Measurements from ENCODE around the gene KCNH3. TPM values are rescaled to one million over a fixed set of nuclear protein-coding genes. Genes with fewer than 3 reads are reported as not detected.

Gene KCNH3
- total and polyA plus RNA-seq, 4 donors, result 0.07 to 0.24 (median 0.19) TPM; not detected in 1

DNA sequence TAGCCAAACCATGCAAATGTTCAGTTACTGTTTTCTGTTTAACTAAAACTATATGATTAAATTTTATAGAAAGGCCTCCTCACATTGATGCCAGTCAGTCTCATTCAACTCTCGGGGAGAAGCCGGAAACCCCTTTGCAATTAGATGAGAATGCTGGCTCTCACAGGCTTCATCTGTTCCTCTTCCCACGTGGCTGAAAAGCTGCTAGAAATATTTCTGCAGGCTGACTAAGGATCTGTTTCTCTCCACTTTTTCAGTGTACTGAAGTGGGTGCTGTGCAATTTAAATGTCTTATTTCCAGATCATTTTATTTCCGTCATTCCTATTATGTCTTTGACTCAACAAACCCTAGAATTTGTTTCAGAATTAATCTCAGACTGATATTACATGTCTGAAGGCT lies 17.4 kb upstream of the KCNH3 start:
- no peak overlapping the region for H3K27ac ChIP-seq (ENCODE audit: low read depth in 1 of 2, low read length in 2 of 2)
- peaks cover 0 to 3% (median under 1%) of the 10 kb centered on the region in 4 donors for H3K4me1 ChIP-seq (ENCODE audit: control insufficient read depth in 4 of 4, insufficient read depth in 4 of 4, low read length in 3 of 4)
- 94% methylated on average over 4 of the region's 4 CpGs for WGBS
- no peak for DNase-seq (ENCODE audit: low spot score)
- no peaks in the 10 kb centered on the region for H3K9me3 ChIP-seq (ENCODE audit: control insufficient read depth in 4 of 4, low read length in 3 of 4)
- no peaks in the 10 kb centered on the region for H3K27me3 ChIP-seq (ENCODE audit: control insufficient read depth in 4 of 4, insufficient read depth in 4 of 4, low read length in 3 of 4)
- no peak overlapping the region for H3K9ac ChIP-seq (ENCODE audit: low read depth in 1 of 2, low read length in 2 of 2)
- H3K36me3 ChIP-seq (ENCODE audit: control insufficient read depth in 4 of 4, insufficient read depth in 3 of 4, low read depth in 1 of 4, low read length in 3 of 4), result peaks cover 2 to 14% (median 5%) of the 10 kb centered on the region in 4 donors
- H3K4me3 ChIP-seq (ENCODE audit: low read depth in 1 of 3, low read length in 3 of 3), result no peak overlapping the region
- TF ChIP-seq, protein P1, sequence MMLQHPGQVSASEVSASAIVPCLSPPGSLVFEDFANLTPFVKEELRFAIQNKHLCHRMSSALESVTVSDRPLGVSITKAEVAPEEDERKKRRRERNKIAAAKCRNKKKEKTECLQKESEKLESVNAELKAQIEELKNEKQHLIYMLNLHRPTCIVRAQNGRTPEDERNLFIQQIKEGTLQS (IDR thresholded peaks at IDR 0.05), result no peak
- TF ChIP-seq SP1 (IDR thresholded peaks at IDR 0.05), result no peak

DNA sequence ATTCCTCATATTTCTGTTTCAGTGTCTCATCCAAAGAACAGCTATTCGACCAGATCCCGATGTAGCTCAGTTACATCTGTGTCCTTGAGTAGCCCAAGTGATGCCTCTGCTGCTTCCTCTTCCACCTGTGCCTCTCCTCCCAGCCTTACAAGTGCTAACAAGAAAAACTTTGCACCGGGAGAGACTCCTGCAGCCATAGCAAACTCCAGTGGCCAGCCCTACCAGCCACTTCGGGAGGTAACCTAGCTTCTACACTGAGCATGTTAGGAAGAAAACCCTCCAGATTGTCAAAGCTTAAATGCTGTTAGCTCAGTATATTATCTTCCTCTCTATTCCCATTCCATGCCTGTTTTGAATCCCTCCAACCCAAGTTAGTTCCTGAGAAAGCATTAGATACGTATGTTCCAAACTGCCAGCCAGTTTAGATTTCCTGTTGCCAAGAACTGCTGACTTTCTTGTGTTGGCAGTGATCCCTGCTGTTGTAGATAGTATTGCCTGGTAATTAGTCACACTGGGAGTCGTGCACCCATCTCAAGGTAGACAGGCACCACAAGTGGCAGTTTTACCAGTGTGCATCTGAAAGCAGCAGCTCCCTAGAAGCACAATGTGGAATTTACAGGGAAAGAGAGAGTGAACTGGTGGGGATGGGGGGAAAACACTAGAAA lies 14.0 kb upstream of the KCNH3 start:
- Histone ChIP-seq H3K27me3 (ENCODE audit: control insufficient read depth in 4 of 4, insufficient read depth in 4 of 4, low read length in 3 of 4) (no peaks in the 10 kb centered on the region), H3K36me3 (ENCODE audit: control insufficient read depth in 4 of 4, insufficient read depth in 3 of 4, low read depth in 1 of 4, low read length in 3 of 4) (peaks cover 2 to 16% (median 5%) of the 10 kb centered on the region in 4 donors), H3K4me1 (ENCODE audit: control insufficient read depth in 4 of 4, insufficient read depth in 4 of 4, low read length in 3 of 4) (no peaks in the 10 kb centered on the region), H3K9ac (ENCODE audit: low read depth in 1 of 2, low read length in 2 of 2) (no peak overlapping the region), H3K9me3 (ENCODE audit: control insufficient read depth in 4 of 4, low read length in 3 of 4) (no peaks in the 10 kb centered on the region), H3K4me3 (ENCODE audit: low read depth in 1 of 3, low read length in 3 of 3) (no peak overlapping the region), H3K27ac (ENCODE audit: low read depth in 1 of 2, low read length in 2 of 2) (no peak overlapping the region)
- DNase-seq (ENCODE audit: low spot score), result no peak
- TF ChIP-seq FOXA1 (IDR thresholded peaks at IDR 0.05), result no peak
- TF ChIP-seq, protein P1 (IDR thresholded peaks at IDR 0.05), result no peak
- TF ChIP-seq NR2F2 (IDR thresholded peaks at IDR 0.05), result no peak
- TF ChIP-seq HNF4A (conservative IDR thresholded peaks at IDR 0.05), result no peak
- no peak for TF ChIP-seq RAD21 (IDR thresholded peaks at IDR 0.05)
- TF ChIP-seq GABPA (IDR thresholded peaks at IDR 0.05 in 1 of 2, conservative IDR thresholded peaks at IDR 0.05 in 1 of 2), result no peak
- TF ChIP-seq SP1 (IDR thresholded peaks at IDR 0.05), result no peak
- TF ChIP-seq, protein P2, sequence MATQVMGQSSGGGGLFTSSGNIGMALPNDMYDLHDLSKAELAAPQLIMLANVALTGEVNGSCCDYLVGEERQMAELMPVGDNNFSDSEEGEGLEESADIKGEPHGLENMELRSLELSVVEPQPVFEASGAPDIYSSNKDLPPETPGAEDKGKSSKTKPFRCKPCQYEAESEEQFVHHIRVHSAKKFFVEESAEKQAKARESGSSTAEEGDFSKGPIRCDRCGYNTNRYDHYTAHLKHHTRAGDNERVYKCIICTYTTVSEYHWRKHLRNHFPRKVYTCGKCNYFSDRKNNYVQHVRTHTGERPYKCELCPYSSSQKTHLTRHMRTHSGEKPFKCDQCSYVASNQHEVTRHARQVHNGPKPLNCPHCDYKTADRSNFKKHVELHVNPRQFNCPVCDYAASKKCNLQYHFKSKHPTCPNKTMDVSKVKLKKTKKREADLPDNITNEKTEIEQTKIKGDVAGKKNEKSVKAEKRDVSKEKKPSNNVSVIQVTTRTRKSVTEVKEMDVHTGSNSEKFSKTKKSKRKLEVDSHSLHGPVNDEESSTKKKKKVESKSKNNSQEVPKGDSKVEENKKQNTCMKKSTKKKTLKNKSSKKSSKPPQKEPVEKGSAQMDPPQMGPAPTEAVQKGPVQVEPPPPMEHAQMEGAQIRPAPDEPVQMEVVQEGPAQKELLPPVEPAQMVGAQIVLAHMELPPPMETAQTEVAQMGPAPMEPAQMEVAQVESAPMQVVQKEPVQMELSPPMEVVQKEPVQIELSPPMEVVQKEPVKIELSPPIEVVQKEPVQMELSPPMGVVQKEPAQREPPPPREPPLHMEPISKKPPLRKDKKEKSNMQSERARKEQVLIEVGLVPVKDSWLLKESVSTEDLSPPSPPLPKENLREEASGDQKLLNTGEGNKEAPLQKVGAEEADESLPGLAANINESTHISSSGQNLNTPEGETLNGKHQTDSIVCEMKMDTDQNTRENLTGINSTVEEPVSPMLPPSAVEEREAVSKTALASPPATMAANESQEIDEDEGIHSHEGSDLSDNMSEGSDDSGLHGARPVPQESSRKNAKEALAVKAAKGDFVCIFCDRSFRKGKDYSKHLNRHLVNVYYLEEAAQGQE (IDR thresholded peaks at IDR 0.05), result no peak
- 89% methylated on average over 6 of the region's 6 CpGs for WGBS

DNA sequence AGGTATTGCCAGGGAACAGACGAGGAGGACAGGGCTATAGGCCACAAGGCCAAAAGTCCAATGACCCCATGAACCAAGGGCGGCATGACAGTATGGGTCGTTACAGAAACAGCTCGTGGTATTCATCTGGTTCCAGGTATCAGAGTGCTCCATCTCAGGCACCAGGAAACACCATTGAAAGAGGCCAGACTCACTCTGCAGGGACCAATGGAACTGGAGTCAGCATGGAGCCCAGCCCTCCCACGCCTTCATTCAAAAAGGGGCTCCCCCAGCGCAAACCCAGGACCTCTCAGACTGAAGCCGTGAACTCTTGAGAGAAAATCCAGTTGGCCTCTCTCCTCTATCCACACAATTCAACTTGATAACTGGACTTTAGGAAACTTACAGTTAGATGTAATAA lies 12.9 kb upstream of the KCNH3 start:
- Histone ChIP-seq H3K27me3 (ENCODE audit: control insufficient read depth in 4 of 4, insufficient read depth in 4 of 4, low read length in 3 of 4) (no peaks in the 10 kb centered on the region), H3K9me3 (ENCODE audit: control insufficient read depth in 4 of 4, low read length in 3 of 4) (no peaks in the 10 kb centered on the region), H3K9ac (ENCODE audit: low read depth in 1 of 2, low read length in 2 of 2) (no peak overlapping the region), H3K4me3 (ENCODE audit: low read depth in 1 of 3, low read length in 3 of 3) (no peak overlapping the region), H3K36me3 (ENCODE audit: control insufficient read depth in 4 of 4, insufficient read depth in 3 of 4, low read depth in 1 of 4, low read length in 3 of 4) (peaks cover 2 to 16% (median 5%) of the 10 kb centered on the region in 4 donors), H3K4me1 (ENCODE audit: control insufficient read depth in 4 of 4, insufficient read depth in 4 of 4, low read length in 3 of 4) (no peaks in the 10 kb centered on the region), H3K27ac (ENCODE audit: low read depth in 1 of 2, low read length in 2 of 2) (no peak overlapping the region)
- DNase-seq (ENCODE audit: low spot score), result no peak
- WGBS, result 81% methylated on average over 7 of the region's 7 CpGs
- TF ChIP-seq HNF4A (conservative IDR thresholded peaks at IDR 0.05) (peak in 1 of 2 donors; percentile 19), SP1 (IDR thresholded peaks at IDR 0.05) (no peak), NR2F2 (IDR thresholded peaks at IDR 0.05) (no peak), GABPA (IDR thresholded peaks at IDR 0.05 in 1 of 2, conservative IDR thresholded peaks at IDR 0.05 in 1 of 2) (no peak)
- TF ChIP-seq, protein P3, sequence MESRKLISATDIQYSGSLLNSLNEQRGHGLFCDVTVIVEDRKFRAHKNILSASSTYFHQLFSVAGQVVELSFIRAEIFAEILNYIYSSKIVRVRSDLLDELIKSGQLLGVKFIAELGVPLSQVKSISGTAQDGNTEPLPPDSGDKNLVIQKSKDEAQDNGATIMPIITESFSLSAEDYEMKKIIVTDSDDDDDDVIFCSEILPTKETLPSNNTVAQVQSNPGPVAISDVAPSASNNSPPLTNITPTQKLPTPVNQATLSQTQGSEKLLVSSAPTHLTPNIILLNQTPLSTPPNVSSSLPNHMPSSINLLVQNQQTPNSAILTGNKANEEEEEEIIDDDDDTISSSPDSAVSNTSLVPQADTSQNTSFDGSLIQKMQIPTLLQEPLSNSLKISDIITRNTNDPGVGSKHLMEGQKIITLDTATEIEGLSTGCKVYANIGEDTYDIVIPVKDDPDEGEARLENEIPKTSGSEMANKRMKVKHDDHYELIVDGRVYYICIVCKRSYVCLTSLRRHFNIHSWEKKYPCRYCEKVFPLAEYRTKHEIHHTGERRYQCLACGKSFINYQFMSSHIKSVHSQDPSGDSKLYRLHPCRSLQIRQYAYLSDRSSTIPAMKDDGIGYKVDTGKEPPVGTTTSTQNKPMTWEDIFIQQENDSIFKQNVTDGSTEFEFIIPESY (IDR thresholded peaks at IDR 0.05), result no peak
